Esophagus muscularis mucosa (tissue), 4 donors: ENCODE data around the gene CDC37L1.

Experiments
- EP300 ChIP-seq: sonication (generic); formaldehyde crosslinking; IDR thresholded peaks from one replicate; pipeline ENCODE4 v1.6.1; 2017; ENCODE audit warnings: antibody characterized with exemption
- POLR2A ChIP-seq: fragments of 450-650 bp; IDR thresholded peaks from one replicate; pipeline ENCODE4 v1.6.1; 2017; ENCODE audit warnings: antibody characterized with exemption, moderate library complexity, mild to moderate bottlenecking, low read depth
- POLR2AphosphoS5 ChIP-seq, 2 donors: sonication (generic); formaldehyde crosslinking; IDR thresholded peaks; one replicate each; pipeline ENCODE4 v1.6.1; 2017; ENCODE audit warnings: antibody characterized with exemption in 2 of 2
- TF ChIP-seq, protein P1 (sequence below), 3 experiments: fragments of 200-600 bp in 2 of 3; fragments of 450-650 bp in 1 of 3; sonication (generic) in 2 of 3; IDR thresholded peaks; one replicate each; pipeline ENCODE4 v1.5.1; 2017 to 2019; ENCODE audit warnings: antibody characterized with exemption in 3 of 3, mild to moderate bottlenecking in 2 of 3, moderate library complexity in 1 of 3

DNA sequence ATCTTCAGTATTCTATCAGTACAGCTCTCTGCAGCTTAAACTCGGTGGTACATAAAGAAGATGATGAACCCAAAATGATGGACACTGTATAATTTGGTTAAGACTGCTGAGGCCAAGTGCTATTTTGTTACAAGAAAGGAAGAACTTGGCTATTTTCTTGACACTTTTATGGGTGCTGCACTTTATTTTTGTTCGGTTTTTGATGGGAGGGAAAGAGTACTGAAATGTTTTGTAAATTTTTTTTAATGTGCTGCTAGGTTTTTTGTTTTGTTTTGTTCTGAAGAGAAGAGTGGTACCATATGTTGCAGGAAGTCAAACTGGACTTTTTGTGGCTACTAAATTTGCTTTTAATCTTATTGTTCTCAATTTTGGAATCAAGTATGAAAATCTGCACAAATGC is 26.7 kb downstream of the CDC37L1 start:
- TF ChIP-seq, protein P1, sequence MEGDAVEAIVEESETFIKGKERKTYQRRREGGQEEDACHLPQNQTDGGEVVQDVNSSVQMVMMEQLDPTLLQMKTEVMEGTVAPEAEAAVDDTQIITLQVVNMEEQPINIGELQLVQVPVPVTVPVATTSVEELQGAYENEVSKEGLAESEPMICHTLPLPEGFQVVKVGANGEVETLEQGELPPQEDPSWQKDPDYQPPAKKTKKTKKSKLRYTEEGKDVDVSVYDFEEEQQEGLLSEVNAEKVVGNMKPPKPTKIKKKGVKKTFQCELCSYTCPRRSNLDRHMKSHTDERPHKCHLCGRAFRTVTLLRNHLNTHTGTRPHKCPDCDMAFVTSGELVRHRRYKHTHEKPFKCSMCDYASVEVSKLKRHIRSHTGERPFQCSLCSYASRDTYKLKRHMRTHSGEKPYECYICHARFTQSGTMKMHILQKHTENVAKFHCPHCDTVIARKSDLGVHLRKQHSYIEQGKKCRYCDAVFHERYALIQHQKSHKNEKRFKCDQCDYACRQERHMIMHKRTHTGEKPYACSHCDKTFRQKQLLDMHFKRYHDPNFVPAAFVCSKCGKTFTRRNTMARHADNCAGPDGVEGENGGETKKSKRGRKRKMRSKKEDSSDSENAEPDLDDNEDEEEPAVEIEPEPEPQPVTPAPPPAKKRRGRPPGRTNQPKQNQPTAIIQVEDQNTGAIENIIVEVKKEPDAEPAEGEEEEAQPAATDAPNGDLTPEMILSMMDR (IDR thresholded peaks at IDR 0.05): no peak
- TF ChIP-seq POLR2A (no peak), POLR2AphosphoS5 (IDR thresholded peaks at IDR 0.05) (no peak), EP300 (no peak)
